Heart left ventricle (tissue), 13 donors: ENCODE data around the gene U2SURP.

ENCODE experiments used
- CTCF ChIP-seq, 12 donors: fragments of 200-600 bp; sonication (generic) in 4 of 12; IDR thresholded peaks; one replicate each; pipeline versions ENCODE4 v1.5.0 to v1.8.0; 2018 to 2022; ENCODE audit warnings: antibody characterized with exemption in 12 of 12, mild to moderate bottlenecking in 5 of 12
- POLR2A ChIP-seq, 2 donors: fragments of 450-650 bp; IDR thresholded peaks; one replicate each; pipeline ENCODE4 v1.6.1; 2017; ENCODE audit warnings: antibody characterized with exemption in 2 of 2, mild to moderate bottlenecking in 2 of 2, moderate library complexity in 2 of 2
- donor health status: ischemic (EF 13 %, LVEDD 7.1; RV severe dilation, severe dysfunction).
- donor health status: DM: no; HTN: yes; CAD: no.
- donor health status: DM: no; HTN: no; CAD: no.
- donor health status: ischemic (EF 25% LVEDD 6.9; RV normal size, moderate dysfunction).
- donor health status: ischemic (EF 25% LVEDD 5.7; RV mildly dilated, moderate dysfunction).
- donor health status: ischemic (EF 35%, LVEDD 5.7; RV mildly dilated, moderate dysfunction).
- donor health status: nonischemic (EF 11% LVEDD 7.7; RV severe dilation, severe dysfunction).
- donor health status: DM: yes; HTN: yes; CAD: no.
- donor health status: PGD.
- donor health status: ischemic (EF 29% LVEDD 5.4; RV normal size, mild dysfunction).
- donor health status: nonischemic (EF 23%, LVEDD 6.1; RV moderate dilation, normal function).

- TF ChIP-seq CTCF (IDR thresholded peaks at IDR 0.05) = no peak
- TF ChIP-seq POLR2A (IDR thresholded peaks at IDR 0.05) = no peak
These were observed 29.1 kb upstream of the U2SURP start for GRCh38 chr3:142972092-142972753.
